GM19397 (cell line): Measurements from ENCODE around the gene C12orf43.

ENCODE experiments used
- ATAC-seq: cut with Tn5 transposase; IDR thresholded peaks from one replicate; pipeline ENCODE4 v1.9.1; 2021; ENCODE audit warnings: mild to moderate bottlenecking, moderate library complexity; ENCODE audit not compliant: unreplicated experiment

Gene C12orf43

DNA sequence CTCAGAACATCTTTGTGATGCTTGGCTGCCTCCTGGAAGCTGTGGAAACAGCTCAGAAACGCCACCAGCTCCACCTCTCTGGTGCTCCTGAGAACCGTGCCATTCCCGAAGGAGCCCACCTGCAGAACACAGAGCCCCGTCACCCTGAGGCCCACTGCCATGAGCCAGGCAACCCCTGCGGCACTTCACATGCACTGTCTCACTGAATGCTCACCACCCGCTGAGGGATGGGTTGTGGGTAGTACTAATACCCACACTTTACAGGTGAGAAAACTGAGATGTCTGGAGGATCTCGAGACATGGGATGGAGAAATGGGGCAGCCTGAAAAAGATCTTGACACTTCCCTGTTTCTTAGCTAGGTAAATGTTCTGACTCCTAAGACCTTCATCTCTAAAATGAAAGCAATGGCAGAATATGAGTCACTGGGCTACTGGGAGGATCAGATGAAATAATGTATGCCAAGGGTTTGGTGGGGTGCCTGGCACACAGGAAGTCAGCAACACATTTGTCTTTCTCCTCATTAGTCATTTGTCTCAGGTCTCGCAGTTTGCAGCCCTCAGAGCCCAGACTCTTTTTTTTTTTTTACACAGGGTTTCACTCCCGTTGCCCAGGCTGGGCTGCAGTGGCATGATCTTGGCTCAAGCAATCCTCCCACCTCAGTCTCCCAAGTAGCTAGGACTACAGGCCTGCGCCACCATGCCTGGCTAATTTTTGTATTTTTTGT, 17.5 kb upstream of the C12orf43 start:
- ATAC-seq, result no peak

DNA sequence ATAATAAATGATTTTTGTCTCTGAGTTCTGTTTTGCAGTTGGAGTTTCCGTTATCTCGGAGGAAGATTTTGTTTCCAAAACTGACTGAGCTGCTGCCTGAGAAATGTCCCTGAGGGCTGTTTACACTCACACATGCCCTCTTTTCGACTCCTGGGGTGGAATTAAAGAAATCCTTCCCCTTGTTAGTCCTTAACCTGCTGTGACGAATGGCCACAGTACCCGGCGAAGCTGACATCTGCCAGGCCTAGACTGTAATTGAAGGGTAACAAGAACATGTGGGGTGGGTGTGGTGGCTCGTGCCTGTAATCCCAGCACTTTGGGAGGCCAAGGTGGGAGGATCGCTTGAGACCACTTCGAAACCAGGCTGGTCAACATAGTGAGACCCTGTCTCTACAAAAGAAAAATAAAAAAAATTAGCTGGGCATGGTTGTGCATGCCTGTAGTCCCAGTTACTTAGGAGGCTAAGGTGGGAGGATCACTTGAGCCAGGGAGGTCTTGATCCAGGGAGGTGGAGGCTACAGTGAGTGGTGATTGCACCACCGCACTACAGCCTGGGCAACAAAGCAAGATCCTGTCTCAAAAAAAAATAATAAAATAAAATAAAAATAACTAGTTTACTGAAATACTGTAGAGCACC, 14.4 kb upstream of the C12orf43 start:
- no peak for ATAC-seq

DNA sequence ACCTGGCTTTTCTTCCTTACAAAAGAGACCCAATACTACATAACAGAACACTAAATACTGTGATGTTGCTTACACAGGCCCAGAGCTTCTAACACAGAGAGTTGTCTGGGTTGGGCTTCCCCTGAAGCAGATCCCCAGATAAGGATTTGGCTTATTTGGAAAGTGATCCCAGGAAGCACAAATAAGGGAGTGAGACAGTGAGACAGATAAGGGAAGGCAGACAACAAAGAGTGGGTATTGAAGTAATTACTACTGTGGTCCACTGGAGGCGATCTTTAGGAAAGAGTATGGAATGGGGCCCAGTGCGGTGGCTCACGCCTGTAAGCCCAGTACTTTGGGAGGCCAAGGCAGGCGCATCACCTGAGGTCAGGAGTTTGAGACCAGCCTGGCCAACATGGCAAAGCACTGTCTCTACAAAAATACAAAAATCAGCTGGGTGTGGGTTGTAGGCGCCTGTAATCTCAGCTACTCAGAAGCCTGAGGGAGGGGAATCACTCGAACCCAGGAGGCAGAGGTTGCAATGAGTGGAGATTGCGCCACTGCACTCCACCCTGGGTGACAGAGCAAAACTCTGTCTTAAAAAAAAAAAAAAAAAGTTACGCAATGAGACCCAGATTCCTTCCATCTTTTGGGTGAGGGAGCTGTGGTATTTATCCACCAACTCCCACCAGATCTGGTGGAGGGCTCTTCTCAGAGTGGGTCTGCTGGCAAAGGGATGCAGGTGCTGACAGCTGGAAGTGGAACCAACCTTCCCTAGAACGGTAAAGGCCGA, 10.2 kb upstream of the C12orf43 start:
- ATAC-seq, result no peak

DNA sequence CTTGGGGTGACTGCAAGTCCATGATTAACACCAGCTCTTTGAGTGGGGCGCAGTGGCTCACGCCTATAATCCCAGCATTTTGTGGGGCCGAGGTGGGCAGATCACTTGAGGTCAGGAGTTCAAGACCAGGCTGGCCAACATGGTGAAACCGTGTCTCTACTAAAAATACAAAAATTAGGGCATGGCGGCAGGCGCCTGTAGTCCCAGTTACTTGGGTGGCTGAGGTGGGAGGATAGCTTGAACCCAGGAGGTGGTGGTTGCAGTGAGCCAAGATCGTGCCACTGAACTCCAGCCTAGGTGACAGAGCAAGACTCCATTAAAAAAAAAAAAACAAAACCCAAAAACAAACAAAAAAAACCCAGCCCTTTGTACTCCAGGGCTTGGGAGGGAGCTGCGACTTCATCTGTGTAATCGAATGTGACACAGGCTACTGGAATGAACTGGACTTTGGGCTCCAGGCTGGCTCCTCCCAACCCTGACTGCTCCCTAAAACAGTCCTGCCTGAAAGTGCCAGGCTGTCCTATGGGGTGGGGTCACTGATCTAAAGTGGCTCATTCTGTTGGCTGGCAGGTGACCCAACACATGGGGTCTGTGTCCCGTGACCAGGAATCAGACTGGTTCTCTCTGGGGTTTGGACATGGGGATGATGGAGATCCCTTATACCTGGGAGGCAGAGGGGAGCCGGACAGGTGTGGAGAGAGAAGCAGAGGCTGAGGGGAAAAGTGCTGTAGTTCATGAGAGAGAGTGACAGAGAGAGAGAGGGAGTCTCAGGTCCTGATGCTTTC, 9.3 kb upstream of the C12orf43 start:
- no peak for ATAC-seq

DNA sequence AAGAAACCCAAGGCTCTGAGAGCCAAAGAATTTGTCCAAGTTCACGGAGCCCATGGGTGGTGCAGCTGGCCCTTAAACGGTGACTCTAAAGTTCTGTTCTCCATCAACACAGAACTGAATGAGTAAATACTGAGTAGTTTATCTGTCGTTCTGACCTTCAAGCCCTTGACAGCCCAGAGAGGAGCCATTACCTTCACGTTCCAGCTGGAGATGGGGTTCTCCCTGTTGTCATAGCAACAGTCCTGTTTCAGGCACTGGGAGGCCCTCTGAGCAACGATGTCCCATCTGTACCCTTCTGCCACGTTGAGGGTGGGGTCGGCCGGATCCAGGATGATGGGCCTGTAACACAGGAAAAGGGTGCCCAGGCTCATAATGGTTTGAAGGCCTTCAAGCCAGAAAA, 7.5 kb upstream of the C12orf43 start:
- no peak for ATAC-seq

DNA sequence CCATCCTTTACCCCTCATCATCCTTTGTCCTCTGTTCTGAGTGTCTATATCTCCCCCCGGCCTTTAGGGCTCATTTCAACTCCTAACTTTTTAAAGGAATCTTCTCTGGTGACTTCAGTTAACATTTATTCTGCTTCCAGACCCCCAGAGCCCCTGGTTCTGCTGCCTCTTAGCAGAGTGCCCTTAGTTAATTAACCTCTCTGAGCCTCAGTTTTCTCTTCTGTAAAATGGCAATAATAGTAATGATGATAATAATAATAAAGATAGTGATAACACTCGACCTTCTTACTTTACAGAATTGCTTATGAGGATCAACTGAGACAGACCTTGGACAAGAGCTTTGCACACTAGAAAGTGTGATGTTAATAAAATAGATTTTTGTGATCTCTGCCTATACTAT, 6.4 kb upstream of the C12orf43 start:
- no peak for ATAC-seq

DNA sequence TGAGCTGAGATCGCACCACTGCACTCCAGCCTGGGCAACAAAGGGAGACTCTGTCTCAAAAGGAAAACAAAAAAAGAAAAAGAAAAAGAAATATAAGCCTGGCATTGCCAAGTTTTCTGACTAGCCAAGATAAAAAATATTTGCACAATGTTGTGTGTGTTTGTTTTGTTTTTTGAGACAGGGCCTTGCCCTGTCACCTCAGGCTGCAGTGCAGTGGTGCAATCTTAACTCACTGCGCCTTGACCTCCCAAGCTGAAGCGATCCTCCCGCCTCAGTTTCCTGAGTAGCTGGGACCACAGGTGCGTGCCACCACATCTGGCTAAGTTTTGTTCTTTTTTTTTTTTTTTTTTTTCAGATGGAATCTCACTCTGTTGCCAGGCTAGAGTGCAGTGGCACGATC, 5.5 kb upstream of the C12orf43 start:
- no peak for ATAC-seq

DNA sequence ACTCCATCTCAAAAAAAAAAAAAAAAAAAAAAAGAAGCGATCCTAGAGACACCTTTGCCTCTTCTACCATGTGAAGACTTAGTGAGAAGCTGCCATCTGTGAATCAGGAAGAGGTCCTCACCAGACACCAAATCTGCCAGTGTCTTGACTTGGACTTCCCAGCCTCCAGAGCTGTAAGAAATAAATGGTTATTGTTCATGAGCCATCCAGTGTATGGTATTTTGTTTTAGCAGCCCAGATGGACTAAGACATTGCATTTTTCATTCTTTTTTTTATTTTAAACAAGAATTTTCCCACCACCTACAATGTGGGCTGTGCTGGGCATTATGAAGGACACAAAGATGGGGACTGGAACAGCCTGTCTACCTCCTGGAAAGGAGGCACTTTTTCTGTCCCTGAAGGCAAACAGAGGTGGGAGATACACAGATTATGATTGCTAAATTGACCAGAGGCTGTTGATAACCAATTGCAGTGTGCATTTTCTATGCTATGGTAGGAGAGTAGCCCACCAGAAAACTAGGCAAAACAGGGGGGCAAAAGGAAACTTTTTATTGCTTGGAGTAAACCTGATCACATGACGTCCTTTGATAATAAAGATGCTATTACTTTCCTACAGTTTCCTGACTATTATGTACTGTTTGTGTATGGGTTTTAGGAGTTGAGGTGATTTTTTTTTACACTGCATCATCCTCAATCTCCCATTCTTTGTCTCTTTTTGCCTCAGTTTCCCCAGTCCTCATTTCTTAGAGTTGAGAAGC, 2.8 kb upstream of the C12orf43 start:
- ATAC-seq, result no peak

DNA sequence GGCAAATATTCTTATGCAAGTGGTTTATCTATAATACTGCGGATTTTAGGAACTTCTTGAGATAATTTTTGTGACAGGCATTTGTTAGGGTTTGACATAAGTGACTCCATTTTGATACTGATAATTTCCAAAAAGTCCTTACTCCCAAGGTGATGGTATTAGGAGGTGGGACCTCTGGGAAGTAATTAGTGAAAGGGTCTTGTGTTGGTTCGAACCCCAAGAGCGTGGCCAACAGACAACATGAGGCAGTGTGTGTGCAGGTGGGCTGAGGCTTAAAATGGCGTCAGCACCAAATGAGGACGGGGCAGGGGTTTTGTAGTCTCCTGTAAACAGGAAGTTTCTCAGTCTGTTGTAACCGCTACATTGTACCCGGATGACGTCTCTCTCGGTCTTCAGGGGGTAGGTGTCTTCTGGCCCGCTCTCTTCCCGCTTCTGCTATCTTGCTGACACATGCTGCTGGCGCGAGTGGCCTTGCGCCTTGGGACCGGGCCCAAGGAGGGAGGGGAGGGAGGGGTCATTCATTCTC, 1.7 kb upstream of the C12orf43 start:
- no peak for ATAC-seq

DNA sequence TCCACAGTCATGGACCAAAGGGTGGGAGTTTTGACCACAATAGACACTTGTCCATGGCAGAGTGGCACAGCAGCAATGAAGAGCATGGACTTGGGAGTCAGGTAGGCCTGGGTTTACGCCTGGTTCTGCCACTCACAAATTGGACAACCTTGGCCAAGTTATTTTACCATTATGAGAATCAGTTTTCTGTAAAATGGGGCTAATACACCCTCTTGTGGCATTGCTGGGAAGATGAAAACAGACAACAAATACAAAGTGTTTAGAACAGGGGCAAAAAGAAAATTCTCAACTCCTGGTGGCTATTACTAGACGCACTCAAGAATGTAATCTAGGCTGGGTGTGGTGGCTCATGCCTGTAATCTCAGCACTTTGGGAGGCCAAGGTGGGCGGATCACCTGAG, 2.6 kb downstream of the C12orf43 start:
- no peak for ATAC-seq

DNA sequence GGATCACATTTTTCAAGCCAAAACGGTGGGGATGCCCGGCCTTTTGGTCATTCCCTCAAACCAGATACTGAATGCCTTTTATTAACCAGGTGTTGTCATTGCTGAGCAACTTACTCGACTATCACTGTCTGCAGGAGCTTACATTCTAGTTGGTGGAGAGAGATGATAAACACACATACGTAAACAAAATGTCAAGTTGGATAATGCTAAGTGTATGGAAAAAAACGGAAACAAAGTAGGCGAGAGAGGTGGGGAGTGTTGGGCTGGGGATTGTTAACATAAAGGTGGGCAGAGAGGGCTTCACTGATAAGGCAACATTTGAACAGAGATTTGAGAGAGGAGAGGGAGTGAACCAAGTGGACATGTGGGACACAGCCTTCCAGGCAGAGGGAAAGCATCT, 4.5 kb downstream of the C12orf43 start:
- no peak for ATAC-seq

DNA sequence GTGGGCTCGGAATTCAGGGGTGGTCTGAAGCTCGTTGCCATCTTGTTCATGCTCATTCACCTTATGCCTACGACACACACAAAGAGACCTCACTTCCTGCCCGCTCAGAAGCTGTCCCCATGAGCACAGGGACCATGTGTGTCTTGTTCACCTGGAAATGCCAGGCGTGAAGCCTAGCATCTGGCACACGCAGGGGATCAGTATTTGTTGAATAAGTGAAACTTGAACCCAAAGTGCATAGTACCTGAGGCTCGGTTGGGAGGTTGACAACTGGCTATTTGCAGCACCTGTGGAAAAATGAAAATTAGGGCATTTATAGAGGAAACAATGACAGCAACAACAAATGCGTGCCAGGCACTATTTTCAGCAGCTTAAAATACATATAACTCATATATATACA, 5.4 kb downstream of the C12orf43 start:
- no peak for ATAC-seq

DNA sequence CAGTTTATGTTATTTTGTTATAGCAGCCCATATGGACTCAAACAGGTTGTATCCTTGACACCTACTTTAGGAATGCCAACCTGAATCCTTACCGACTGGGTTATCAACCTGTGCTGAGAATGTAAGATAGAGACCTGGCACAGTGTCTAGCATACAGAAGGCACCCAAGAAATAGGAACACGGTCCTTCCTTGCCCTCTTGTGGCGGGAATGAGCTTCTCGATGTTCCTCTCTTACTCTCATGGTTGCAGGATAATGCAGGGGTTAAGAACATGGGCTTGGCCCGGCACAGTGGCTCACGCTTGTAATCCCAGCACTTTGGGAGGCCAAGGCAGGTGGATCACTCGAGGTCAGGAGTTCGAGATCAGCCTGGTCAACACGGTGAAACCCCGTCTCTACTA, 6.5 kb downstream of the C12orf43 start:
- no peak for ATAC-seq

DNA sequence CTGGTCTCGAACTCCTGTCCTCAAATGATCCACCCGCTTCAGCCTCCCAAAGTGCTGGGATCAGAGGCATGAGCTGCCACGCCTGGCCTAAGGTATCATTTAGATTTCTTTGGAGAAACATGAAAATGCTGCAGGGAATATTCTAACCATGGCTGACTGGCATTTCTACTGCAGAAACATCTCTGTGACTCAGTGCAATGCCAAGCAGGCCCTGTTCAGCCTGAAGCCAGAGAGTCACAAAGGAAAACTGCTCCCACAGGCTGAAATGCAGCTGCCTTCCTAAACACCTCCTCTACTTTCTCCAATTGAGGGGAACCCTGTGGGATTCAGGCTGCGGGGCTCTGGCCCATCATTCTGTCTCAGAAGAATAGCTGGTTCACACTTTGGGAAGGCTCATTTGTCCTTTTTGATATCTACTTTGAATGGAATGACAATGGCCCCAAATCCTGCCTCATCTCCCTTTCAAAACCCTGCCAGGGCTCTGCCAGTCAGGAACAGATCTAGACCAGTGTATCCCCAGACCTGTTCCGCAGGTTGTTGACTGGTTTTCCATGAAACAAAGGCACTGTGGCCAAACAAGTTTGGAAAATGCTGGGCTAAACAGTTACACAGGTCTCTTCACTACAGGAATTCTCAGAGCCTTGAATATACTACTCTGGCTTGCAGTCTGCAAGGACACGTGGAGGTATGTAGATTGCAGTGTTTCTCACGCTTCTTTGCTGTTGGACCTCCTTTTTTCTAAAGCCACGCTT, 7.8 kb downstream of the C12orf43 start:
- ATAC-seq, result no peak

DNA sequence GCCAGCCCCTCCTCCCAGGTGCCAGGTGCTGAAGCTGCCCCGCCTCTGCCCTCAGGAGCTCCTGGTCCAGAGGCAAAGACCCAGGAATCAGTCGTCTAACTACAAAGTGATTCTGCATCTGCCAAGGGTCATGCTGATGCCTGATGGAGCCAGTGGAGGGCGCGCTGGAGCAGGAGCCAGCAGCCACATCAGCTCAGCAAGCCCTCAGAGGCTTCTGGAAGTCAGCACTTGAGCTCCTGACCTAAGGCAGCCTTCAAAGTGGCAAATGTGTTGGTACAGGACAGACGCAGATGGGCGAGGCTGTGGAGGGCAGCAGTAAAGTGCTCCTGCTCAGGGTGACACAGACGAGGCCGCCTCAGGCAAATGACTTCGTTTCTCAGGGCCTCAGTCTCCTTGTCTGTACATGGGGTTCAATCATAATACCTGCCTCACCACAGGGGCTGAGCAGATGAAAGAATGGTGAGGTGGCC, 10.9 kb downstream of the C12orf43 start:
- ATAC-seq, result no peak

DNA sequence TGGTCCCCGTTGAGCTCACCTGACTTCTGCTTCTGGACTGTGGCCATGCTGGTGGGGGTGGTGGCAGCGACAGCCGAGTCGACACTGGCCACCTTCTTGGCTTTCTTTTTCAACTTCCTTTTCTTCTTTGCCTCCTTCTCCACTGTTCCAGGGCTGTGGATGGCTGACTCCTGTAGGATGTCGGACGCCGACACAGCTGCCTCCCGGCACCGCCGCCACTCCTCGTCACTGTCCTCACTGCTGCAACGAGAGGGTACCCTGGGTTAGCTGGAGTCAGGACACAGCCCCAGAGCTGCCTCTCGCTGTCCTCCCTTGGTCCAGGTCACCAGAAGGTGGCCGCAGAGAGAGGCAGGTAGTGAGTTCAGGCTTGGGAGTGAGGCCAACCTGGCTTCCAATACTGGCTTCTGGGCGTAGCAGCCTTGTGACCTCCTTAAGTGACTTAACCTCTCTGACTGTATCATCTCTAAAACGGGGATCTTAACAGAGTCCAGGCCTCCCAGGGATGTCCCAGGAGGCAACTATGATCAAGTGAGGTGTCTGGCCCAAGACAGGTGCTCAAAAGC, 12.0 kb downstream of the C12orf43 start:
- no peak for ATAC-seq

DNA sequence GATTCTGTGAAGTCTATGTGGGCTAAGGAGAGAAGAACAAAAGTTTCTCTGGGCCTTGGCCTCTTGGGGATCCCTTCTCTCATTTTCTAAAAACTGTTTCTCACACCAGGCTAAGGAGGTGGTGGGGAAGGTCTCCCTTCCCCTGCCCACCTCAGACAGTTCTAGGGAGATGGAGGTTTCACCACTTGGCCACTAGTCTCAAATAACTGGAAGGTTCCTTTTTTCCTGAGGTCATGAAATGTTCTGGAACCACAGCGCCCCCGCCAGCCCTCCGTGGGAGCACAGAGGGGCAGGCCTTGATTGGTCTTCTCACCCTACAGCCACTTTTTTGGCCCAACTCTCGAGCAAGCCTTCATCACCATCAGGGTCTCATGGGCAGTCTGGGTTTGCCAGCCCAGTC, 12.6 kb downstream of the C12orf43 start:
- ATAC-seq, result no peak

DNA sequence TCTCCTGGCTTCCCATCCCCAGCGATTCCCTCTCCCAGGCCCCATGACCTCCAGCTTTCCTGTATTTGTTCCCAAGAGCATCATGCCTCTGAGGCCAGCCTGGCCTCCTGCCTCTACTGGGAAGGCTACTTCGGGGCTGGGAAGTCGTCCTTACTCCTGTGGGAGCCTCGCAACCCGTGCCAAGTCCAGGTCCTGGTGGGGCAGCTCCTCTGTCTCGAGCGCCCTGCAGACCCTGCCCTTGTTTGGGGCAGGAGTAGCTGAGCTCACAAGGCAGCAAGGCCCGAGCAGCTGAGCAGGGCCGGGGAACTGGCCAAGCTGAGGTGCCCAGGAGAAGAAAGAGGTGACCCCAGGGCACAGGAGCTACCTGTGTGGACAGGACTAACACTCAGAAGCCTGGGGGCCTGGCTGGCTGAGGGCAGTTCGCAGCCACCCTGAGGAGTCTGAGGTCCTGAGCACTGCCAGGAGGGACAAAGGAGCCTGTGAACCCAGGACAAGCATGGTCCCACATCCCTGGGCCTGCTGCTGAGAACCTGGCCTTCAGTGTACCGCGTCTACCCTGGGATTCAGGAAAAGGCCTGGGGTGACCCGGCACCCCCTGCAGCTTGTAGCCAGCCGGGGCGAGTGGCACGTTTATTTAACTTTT, 14.3 kb downstream of the C12orf43 start:
- ATAC-seq, result no peak

DNA sequence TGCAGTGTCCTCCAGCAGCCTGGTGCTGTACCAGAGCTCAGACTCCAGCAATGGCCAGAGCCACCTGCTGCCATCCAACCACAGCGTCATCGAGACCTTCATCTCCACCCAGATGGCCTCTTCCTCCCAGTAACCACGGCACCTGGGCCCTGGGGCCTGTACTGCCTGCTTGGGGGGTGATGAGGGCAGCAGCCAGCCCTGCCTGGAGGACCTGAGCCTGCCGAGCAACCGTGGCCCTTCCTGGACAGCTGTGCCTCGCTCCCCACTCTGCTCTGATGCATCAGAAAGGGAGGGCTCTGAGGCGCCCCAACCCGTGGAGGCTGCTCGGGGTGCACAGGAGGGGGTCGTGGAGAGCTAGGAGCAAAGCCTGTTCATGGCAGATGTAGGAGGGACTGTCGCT, 15.2 kb downstream of the C12orf43 start:
- no peak for ATAC-seq
